HL-60 (cell line): ENCODE results near the gene SLC38A9.
"Not testable (repeated sequence)": the region's sequence is repeated elsewhere in the genome, so short reads cannot be mapped to it uniquely, and the experiment has no call there.

Experiments used
- CTCF ChIP-seq: IDR thresholded peaks from one replicate; pipeline ENCODE4 v1.5.1; 2011; ENCODE audit warnings: low read length, control low read depth, inconsistent platforms; ENCODE audit not compliant: insufficient read depth
- POLR2AphosphoS5 ChIP-seq: IDR thresholded peaks from 2 replicates; pipeline ENCODE4 v1.6.1; 2012; ENCODE audit warnings: low read depth

- TF ChIP-seq CTCF, POLR2AphosphoS5: not testable (repeated sequence)
These were observed 49.6 kb upstream of the SLC38A9 start for GRCh38 chr5:55761721-55762120.
